ENCODE data around the gene VWC2L. TPM values are rescaled to one million over a fixed set of nuclear protein-coding genes. Genes with fewer than 3 reads are reported as not detected.

The VWC2L gene
- total RNA-seq, 1 experiment from 2014 or later = not detected

DNA sequence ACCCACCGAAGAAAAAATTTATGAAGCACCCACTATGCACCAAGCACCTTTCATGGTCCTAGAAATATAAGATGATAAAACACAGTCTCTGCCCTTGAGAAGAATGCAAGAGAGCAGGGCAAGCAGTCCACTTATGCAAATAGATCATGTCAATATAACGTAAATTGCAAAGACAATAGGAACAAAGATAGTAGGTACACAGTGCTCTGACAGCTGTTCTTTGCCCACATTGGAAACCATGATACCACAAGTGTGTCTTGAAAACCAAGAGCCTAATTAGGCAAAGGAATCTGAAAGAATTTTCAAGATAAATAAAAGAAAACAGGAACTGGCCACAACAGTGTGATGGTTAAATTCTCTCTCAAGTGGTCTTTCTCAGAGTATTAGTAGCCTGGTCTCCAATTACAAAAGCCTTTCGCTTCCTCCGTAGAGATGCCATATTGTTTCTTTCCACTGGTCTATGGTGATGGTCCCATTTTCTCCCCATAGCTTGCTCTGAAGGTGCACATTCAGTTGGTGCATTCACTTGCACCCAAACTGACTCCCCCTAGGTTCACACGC lies 108.5 kb downstream of the VWC2L start:
- BruUV-seq (replicated peaks) = no TSS peak
- ChIA-PET POLR2A (ENCODE audit: unreplicated experiment) (no interaction called here), CTCF (no interaction called here)
- Histone ChIP-seq H3K79me2 (ENCODE audit: low read depth) (no peaks in the 10 kb centered on the region), H3F3A (ENCODE audit: insufficient read depth, low read depth) (no peaks in the 10 kb centered on the region), H3K4me3 (no peak overlapping the region), H3K27ac (no peak overlapping the region), H3K9me3 (ENCODE audit: insufficient read depth, low read depth) (no peaks in the 10 kb centered on the region), H3K4me1 (replicated peaks; ENCODE audit: insufficient read depth) (no peaks in the 10 kb centered on the region), H3K9me2 (ENCODE audit: insufficient read depth) (no peaks in the 10 kb centered on the region; the same call in 1 of the 2 replicates), H3K36me3 (ENCODE audit: low read depth) (no peaks in the 10 kb centered on the region), H2AFZ (no peak overlapping the region), H3K4me2 (no peak overlapping the region), H3K27me3 (ENCODE audit: insufficient read depth, low read depth) (no peaks in the 10 kb centered on the region), H4K20me1 (ENCODE audit: insufficient read depth) (no peaks in the 10 kb centered on the region)
- TF ChIP-seq, protein P1, sequence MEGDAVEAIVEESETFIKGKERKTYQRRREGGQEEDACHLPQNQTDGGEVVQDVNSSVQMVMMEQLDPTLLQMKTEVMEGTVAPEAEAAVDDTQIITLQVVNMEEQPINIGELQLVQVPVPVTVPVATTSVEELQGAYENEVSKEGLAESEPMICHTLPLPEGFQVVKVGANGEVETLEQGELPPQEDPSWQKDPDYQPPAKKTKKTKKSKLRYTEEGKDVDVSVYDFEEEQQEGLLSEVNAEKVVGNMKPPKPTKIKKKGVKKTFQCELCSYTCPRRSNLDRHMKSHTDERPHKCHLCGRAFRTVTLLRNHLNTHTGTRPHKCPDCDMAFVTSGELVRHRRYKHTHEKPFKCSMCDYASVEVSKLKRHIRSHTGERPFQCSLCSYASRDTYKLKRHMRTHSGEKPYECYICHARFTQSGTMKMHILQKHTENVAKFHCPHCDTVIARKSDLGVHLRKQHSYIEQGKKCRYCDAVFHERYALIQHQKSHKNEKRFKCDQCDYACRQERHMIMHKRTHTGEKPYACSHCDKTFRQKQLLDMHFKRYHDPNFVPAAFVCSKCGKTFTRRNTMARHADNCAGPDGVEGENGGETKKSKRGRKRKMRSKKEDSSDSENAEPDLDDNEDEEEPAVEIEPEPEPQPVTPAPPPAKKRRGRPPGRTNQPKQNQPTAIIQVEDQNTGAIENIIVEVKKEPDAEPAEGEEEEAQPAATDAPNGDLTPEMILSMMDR (conservative IDR thresholded peaks at IDR 0.05) = no peak
- no peak for TF ChIP-seq EZH2 (IDR thresholded peaks at IDR 0.05; ENCODE audit: low read depth)
- no peak for DNase-seq
- intact Hi-C loops (cut with micrococcal nuclease; ENCODE audit: unreplicated experiment) = no loop called here

DNA sequence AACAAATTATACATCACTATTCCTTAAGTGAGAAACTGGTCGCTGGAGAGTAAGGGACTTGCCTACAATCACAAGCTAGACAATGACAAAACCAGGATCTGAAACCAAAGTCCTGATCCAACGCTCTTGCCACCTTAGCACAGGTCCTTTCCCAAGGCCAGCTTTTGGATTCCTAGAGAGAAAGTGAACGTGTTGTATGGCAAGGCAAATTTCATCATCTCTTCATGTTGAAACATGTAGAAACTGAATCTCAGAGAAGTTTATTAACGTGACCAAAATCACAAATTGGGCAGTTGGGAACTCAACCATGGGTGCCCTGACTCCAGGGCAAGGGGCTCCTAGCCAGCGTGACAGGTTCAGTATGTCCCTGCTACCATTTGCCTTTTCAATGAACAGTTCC lies 118.2 kb downstream of the VWC2L start:
- POLR2A ChIA-PET (ENCODE audit: unreplicated experiment) = no interaction called here
- H2AFZ ChIP-seq = no peak overlapping the region
- no peaks in the 10 kb centered on the region for H4K20me1 ChIP-seq (ENCODE audit: insufficient read depth)
- H3K4me1 ChIP-seq (replicated peaks; ENCODE audit: insufficient read depth) = no peaks in the 10 kb centered on the region
- no peaks in the 10 kb centered on the region; the same call in 1 of the 2 replicates for H3K9me3 ChIP-seq (ENCODE audit: insufficient read depth, low read depth)
- BruUV-seq (replicated peaks) = no TSS peak
- H3K4me2 ChIP-seq = no peak overlapping the region
- DNase-seq = no peak
- no peaks in the 10 kb centered on the region for H3K9me2 ChIP-seq (ENCODE audit: insufficient read depth)
- H3K27me3 ChIP-seq (ENCODE audit: insufficient read depth, low read depth) = no peaks in the 10 kb centered on the region
- intact Hi-C loops (cut with micrococcal nuclease; ENCODE audit: unreplicated experiment) = no loop called here
- no peaks in the 10 kb centered on the region for H3F3A ChIP-seq (ENCODE audit: insufficient read depth, low read depth)
- no peak overlapping the region for H3K27ac ChIP-seq
- H3K36me3 ChIP-seq (ENCODE audit: low read depth) = no peaks in the 10 kb centered on the region
- no peak overlapping the region for H3K4me3 ChIP-seq
- no peaks in the 10 kb centered on the region for H3K79me2 ChIP-seq (ENCODE audit: low read depth)
- CTCF ChIA-PET = no interaction called here
- TF ChIP-seq EZH2 (IDR thresholded peaks at IDR 0.05; ENCODE audit: low read depth) = no peak
- TF ChIP-seq, protein P1 (conservative IDR thresholded peaks at IDR 0.05) = no peak

DNA sequence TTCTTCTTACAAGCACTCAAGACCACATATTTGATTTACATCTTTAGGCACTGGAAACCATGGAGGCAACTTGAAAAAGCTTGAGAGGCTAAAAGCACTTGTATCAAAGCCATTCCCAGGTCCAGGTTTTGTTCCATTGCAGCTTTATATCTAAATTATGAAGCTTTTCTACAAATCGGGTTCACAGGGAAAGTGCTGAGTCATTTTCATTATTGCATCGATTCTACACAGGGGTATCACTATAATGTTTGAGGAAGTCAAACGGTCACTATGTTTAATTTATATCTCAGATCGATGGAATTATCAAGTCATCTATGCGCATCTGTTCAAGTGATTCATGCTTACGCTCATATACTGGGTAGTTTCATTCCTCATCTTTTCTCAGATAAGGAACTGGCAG lies 118.7 kb downstream of the VWC2L start:
- no peaks in the 10 kb centered on the region for H3F3A ChIP-seq (ENCODE audit: insufficient read depth, low read depth)
- H3K4me3 ChIP-seq = no peak overlapping the region
- ChIA-PET POLR2A (ENCODE audit: unreplicated experiment) (no interaction called here), CTCF (no interaction called here)
- intact Hi-C loops (cut with micrococcal nuclease; ENCODE audit: unreplicated experiment) = no loop called here
- H2AFZ ChIP-seq = 0 out of 2 replicates have a peak overlapping the region, but pooled peaks have one; percentile 46
- H3K36me3 ChIP-seq (ENCODE audit: low read depth) = no peaks in the 10 kb centered on the region
- H3K9me2 ChIP-seq (ENCODE audit: insufficient read depth) = no peaks in the 10 kb centered on the region
- no peaks in the 10 kb centered on the region for H4K20me1 ChIP-seq (ENCODE audit: insufficient read depth)
- no peaks in the 10 kb centered on the region for H3K4me1 ChIP-seq (replicated peaks; ENCODE audit: insufficient read depth)
- no peak for DNase-seq
- H3K27me3 ChIP-seq (ENCODE audit: insufficient read depth, low read depth) = no peaks in the 10 kb centered on the region
- H3K27ac ChIP-seq = no peak overlapping the region
- no peak overlapping the region for H3K4me2 ChIP-seq
- no peaks in the 10 kb centered on the region for H3K79me2 ChIP-seq (ENCODE audit: low read depth)
- H3K9me3 ChIP-seq (ENCODE audit: insufficient read depth, low read depth) = no peaks in the 10 kb centered on the region; the same call in 1 of the 2 replicates
- BruUV-seq (replicated peaks) = no TSS peak
- no peak for TF ChIP-seq EZH2 (IDR thresholded peaks at IDR 0.05; ENCODE audit: low read depth)
- TF ChIP-seq, protein P1 (conservative IDR thresholded peaks at IDR 0.05) = no peak
